Gastroesophageal sphincter (tissue), 3 donors: ENCODE results near the gene PCDH15.

Source experiments
- CTCF ChIP-seq, 4 experiments: fragments of 200-600 bp in 2 of 4; fragments of 450-650 bp in 2 of 4; sonication (generic) in 1 of 4; IDR thresholded peaks; one replicate each; pipeline ENCODE4 v1.5.1; 2017 to 2019; ENCODE audit warnings: antibody characterized with exemption in 4 of 4, mild to moderate bottlenecking in 2 of 4, moderate library complexity in 2 of 4
- EP300 ChIP-seq: sonication (generic); formaldehyde crosslinking; IDR thresholded peaks from one replicate; pipeline ENCODE4 v1.6.1; 2017; ENCODE audit warnings: antibody characterized with exemption, mild to moderate bottlenecking
- POLR2A ChIP-seq, 2 donors: fragments of 450-650 bp; IDR thresholded peaks; one replicate each; pipeline ENCODE4 v1.6.1; 2017; ENCODE audit warnings: antibody characterized with exemption in 2 of 2, mild to moderate bottlenecking in 2 of 2, moderate library complexity in 1 of 2

GRCh38 chr10:54742416-54742815 lies 58.6 kb downstream of the PCDH15 start:
- TF ChIP-seq EP300 (no peak), CTCF (IDR thresholded peaks at IDR 0.05) (no peak), POLR2A (IDR thresholded peaks at IDR 0.05) (no peak)
